ENCODE results near the gene IRF6. TPM values are rescaled to one million over a fixed set of nuclear protein-coding genes. Genes with fewer than 3 reads are reported as not detected.
A peak's percentile ranks its signal among the peaks of the same experiment; 100 is the strongest.

Gene IRF6
- 0.05 TPM in 1 of 2 replicates, not detected in the other for total RNA-seq
- long read RNA-seq: 0 reads

DNA sequence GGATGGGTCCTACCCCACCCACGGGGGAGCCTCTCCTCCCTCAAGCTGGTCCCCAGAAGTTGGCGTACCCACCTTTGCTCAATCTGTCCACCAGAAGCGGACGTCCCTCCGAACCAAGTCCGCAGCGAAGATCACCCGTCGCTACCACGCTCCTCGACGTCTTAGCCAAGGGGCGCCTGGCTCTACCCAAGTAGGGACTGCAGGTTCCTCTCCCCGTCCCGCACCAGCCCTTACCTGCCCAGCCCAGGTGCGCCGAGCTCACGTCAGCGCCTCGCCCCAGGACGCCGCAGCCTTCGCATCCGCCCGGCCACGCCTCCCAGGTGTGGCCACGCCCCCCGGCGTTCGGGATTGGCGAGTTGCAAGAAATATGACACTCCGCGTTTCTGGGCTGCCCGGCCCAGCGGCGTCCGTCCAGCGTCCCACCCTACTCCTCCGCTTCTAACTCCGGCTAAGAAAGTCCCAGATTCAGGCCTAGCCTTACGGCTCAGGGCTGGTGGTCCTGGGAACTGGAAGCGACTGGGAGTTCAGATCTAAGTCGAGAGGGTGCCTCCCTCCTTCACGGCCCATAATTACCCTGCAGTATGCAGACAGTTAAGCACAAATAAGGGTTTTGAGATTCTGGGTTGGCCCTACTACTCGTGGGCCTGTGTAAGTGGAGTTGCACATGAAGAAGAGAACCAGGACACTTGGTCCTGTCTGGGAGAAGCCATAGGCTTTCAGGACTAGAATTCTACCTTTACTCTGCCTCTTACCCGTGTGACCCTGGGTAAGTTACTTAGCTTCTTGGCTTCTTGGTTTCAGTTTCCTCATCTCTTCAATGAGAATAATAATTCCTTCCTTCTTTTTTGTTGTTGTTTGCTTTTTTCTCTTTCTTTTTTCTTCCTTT lies at the start of gene IRF6:
Gene IRF6, minus strand, starts transcription at position 268 of the 886 bp plus-strand sequence. CDS start 4,729 bp downstream, outside the sequence.
- Mint-ChIP-seq H3K9me3 (no peaks in the 10 kb centered on the region), H3K27ac (ENCODE audit: unreplicated experiment) (no peak within 1 kb of the TSS), H3K36me3 (ENCODE audit: low read depth) (no peaks in the 10 kb centered on the region), H3K27me3 (ENCODE audit: low read depth) (peaks cover 72% of the 10 kb centered on the region), H3K4me1 (peaks cover 6% of the 10 kb centered on the region), H3K4me3 (peak within 1 kb of the TSS; percentile 78)
- TF ChIP-seq, protein P1, sequence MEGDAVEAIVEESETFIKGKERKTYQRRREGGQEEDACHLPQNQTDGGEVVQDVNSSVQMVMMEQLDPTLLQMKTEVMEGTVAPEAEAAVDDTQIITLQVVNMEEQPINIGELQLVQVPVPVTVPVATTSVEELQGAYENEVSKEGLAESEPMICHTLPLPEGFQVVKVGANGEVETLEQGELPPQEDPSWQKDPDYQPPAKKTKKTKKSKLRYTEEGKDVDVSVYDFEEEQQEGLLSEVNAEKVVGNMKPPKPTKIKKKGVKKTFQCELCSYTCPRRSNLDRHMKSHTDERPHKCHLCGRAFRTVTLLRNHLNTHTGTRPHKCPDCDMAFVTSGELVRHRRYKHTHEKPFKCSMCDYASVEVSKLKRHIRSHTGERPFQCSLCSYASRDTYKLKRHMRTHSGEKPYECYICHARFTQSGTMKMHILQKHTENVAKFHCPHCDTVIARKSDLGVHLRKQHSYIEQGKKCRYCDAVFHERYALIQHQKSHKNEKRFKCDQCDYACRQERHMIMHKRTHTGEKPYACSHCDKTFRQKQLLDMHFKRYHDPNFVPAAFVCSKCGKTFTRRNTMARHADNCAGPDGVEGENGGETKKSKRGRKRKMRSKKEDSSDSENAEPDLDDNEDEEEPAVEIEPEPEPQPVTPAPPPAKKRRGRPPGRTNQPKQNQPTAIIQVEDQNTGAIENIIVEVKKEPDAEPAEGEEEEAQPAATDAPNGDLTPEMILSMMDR (conservative IDR thresholded peaks at IDR 0.05): no peak
- peak; percentile 61 for DNase-seq (ENCODE audit: low read depth, low spot score)

DNA sequence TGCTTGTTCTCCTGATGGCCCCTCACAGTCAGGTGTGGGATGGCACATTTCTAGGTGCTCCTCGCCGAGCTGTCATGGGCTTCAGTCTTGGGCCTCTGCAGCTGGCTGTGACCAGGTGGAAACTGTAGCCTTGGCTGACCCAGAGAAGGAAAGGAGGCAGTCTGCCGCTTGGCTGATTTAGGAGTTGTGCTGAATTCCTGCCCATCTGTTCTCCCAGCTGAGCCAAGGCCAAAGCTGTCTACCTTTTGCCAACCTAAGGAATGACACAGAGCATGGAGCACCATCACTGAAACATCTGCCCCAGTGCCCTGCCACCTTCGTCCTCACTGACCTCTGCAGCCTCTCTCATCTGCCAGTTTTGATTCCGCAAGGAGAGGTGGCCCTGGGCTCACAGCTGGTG lies 49.7 kb upstream of the IRF6 start:
- Mint-ChIP-seq H3K27ac (ENCODE audit: unreplicated experiment) (no peak overlapping the region), H3K4me1 (no peaks in the 10 kb centered on the region), H3K36me3 (ENCODE audit: low read depth) (no peaks in the 10 kb centered on the region), H3K9me3 (no peaks in the 10 kb centered on the region), H3K27me3 (ENCODE audit: low read depth) (no peaks in the 10 kb centered on the region), H3K4me3 (no peak overlapping the region)
- TF ChIP-seq, protein P1 (conservative IDR thresholded peaks at IDR 0.05): no peak
- DNase-seq (ENCODE audit: low read depth, low spot score): no peak

DNA sequence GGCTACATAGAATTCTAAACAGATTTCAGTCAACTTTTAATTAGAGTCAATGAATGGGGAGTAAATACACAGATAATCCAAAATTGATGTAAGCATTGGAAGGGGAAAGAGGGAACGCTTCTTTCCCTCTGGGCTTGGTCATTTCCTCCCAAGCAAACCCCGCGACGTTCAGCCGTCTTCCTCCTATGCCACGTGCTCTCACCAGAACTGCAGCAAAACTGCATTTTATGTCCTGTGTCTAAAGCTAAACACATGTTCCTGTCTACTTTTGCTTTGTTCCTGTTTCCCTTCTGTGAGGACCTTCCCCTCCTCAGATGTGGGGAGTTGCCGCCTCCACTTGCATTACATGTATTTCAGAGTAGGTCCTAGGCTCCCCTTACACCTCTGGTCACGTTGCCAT lies 49.1 kb upstream of the IRF6 start:
- no peaks in the 10 kb centered on the region for H3K36me3 Mint-ChIP-seq (ENCODE audit: low read depth)

DNA sequence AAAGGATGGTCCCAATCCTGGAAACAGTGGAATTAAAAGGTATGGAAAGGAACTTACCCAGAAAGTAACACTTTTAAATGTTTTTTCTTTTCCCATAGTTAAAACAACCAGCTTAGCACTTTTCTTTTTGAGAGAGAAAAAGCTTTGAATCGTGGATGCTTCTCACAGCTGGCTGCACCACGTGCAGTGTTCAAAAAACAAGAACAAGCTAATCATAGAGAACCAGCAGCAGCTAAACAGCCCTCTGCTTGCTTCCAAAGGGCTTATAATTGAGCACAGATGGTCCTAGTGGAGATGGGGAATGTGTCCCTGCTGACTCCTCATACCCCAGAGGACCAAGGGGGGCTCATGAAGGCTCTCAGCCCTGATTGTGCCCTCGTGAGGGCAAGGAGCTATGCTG lies 48.3 kb upstream of the IRF6 start:
- Mint-ChIP-seq H3K4me3 (no peak overlapping the region), H3K27me3 (ENCODE audit: low read depth) (no peaks in the 10 kb centered on the region), H3K36me3 (ENCODE audit: low read depth) (no peaks in the 10 kb centered on the region), H3K27ac (ENCODE audit: unreplicated experiment) (no peak overlapping the region), H3K4me1 (no peaks in the 10 kb centered on the region), H3K9me3 (no peaks in the 10 kb centered on the region)
- TF ChIP-seq, protein P1 (conservative IDR thresholded peaks at IDR 0.05): no peak
- DNase-seq (ENCODE audit: low read depth, low spot score): no peak

More for the DNA sequence above, 49.1 kb upstream of the IRF6 start:
- Mint-ChIP-seq H3K4me1 (no peaks in the 10 kb centered on the region), H3K4me3 (no peak overlapping the region), H3K27me3 (ENCODE audit: low read depth) (no peaks in the 10 kb centered on the region), H3K27ac (ENCODE audit: unreplicated experiment) (no peak overlapping the region), H3K9me3 (no peaks in the 10 kb centered on the region)
- DNase-seq (ENCODE audit: low read depth, low spot score): no peak
- TF ChIP-seq, protein P1 (conservative IDR thresholded peaks at IDR 0.05): no peak

DNA sequence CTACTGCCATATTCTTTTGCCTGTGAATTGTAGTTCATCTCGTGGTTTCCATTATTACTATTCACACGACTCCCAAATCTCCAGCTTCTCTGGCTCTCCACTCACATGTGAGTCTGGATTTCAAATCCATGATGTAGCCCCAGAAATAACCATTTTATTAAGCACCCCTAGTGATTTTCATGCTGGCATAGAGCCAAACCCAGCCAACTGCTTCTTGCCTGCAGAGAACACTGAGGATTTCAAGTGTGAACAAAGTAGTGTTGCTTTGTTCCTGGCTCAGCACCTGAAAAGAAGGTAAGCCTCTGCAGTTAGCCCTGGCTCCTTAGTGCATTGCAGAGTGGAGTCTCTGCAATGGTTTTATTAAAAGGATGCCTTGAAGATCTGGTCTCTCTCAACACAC lies 47.7 kb upstream of the IRF6 start:
- H3K27me3 Mint-ChIP-seq (ENCODE audit: low read depth): no peaks in the 10 kb centered on the region
- H3K4me1 Mint-ChIP-seq: no peaks in the 10 kb centered on the region
- H3K9me3 Mint-ChIP-seq: no peaks in the 10 kb centered on the region
- DNase-seq (ENCODE audit: low read depth, low spot score): no peak
- TF ChIP-seq, protein P1 (conservative IDR thresholded peaks at IDR 0.05): no peak
- no peak overlapping the region for H3K4me3 Mint-ChIP-seq
- no peaks in the 10 kb centered on the region for H3K36me3 Mint-ChIP-seq (ENCODE audit: low read depth)
- H3K27ac Mint-ChIP-seq (ENCODE audit: unreplicated experiment): peak overlapping the region; percentile 3
